Measurements from ENCODE around the gene POLH. TPM values are rescaled to one million over a fixed set of nuclear protein-coding genes. Genes with fewer than 3 reads are reported as not detected.

The POLH gene
- total RNA-seq, 1 donor from 2014 or later: 20.2 TPM

DNA sequence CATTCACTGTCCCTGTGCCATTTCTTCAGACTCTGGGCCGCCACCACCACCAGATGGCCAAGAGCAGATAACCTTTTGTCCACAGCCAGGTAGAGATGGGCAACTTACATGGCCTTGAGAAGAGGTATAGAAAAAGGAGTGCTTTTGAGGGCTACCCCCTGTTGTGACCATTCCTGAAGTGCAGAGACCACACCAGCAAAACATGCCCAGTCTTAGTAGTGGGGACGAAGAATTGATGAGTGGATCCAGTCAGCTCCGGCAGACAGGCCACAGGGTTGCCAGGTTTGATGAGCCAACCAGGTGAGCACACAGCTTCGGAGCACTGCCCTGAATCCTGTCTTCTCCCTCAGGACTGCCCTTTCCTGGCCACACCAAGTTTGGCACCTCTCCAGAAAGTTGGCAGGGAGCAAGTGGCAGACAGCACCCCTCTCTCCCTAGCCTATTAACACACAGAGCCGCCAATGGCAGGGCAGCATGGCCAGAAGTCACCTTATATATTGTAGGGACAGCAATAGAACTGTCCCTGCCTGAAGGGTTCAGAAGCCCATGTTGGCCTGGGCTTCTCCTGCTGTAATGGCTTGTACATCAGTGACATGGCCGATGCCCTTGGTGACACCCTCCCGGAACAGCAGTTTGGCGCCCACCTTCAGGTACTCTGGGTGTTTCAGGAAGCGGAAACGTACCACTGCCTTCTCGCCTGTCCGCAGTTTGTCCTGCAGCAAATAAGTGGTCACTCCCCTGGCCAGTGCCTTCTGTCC, 45.3 kb downstream of the POLH start:
- peaks cover 2% of the 10 kb centered on the region for H3K27me3 Mint-ChIP-seq (ENCODE audit: unreplicated experiment)
- H3K27ac Mint-ChIP-seq (ENCODE audit: unreplicated experiment): no peak overlapping the region
- TF ChIP-seq, protein P1, sequence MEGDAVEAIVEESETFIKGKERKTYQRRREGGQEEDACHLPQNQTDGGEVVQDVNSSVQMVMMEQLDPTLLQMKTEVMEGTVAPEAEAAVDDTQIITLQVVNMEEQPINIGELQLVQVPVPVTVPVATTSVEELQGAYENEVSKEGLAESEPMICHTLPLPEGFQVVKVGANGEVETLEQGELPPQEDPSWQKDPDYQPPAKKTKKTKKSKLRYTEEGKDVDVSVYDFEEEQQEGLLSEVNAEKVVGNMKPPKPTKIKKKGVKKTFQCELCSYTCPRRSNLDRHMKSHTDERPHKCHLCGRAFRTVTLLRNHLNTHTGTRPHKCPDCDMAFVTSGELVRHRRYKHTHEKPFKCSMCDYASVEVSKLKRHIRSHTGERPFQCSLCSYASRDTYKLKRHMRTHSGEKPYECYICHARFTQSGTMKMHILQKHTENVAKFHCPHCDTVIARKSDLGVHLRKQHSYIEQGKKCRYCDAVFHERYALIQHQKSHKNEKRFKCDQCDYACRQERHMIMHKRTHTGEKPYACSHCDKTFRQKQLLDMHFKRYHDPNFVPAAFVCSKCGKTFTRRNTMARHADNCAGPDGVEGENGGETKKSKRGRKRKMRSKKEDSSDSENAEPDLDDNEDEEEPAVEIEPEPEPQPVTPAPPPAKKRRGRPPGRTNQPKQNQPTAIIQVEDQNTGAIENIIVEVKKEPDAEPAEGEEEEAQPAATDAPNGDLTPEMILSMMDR (IDR thresholded peaks at IDR 0.05; ENCODE audit: partially characterized antibody, unreplicated experiment): no peak
- peaks cover 1% of the 10 kb centered on the region for H3K4me1 Mint-ChIP-seq (ENCODE audit: low read depth, unreplicated experiment)
- H3K36me3 Mint-ChIP-seq (ENCODE audit: unreplicated experiment): peaks cover 5% of the 10 kb centered on the region
- peaks cover 3% of the 10 kb centered on the region for H3K9me3 Mint-ChIP-seq (ENCODE audit: unreplicated experiment)
- no peak overlapping the region for H3K4me3 Mint-ChIP-seq (ENCODE audit: unreplicated experiment)
- DNase-seq: no peak

DNA sequence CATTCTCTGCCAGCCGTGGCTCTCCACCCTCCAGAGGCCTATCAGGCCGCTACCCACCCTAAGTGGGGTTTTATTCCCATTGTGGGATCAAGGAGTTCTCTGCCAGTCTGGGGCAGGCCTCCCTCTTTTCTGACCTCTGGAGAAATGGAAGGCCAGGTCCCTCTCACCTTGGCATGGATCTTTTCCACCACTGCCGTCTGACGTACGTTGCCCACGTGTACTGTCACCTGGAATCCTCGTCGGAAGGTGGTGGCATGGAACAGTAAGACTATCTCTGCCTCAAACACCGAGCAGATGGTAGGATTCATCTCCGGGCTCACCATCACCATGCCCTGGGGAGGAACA, 45.8 kb downstream of the POLH start:
- Mint-ChIP-seq H3K9me3 (ENCODE audit: unreplicated experiment) (peaks cover 3% of the 10 kb centered on the region), H3K36me3 (ENCODE audit: unreplicated experiment) (peaks cover 5% of the 10 kb centered on the region), H3K27ac (ENCODE audit: unreplicated experiment) (no peak overlapping the region), H3K4me1 (ENCODE audit: low read depth, unreplicated experiment) (peaks cover 2% of the 10 kb centered on the region), H3K27me3 (ENCODE audit: unreplicated experiment) (peaks cover 2% of the 10 kb centered on the region), H3K4me3 (ENCODE audit: unreplicated experiment) (no peak overlapping the region)
- TF ChIP-seq, protein P1 (IDR thresholded peaks at IDR 0.05; ENCODE audit: partially characterized antibody, unreplicated experiment): no peak
- no peak for DNase-seq

DNA sequence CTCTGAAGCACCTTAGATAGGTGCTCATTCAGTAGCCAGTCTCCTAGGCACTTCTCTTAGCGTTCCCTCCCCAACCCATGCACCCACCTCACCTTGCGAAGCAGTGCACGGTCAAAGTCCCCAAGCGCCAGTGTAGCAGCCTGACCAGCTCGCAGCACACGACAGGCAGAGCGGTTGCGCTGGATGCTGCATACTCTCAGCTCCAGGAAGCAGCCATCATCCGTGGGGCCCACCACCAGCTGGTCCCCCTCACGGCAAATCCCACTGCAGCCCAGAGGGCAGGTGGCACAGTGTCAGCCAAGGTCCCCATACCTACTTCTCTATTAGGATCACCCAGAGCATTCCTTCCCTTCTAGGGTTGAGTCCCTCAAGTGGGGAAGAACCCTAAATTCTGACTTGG, 46.6 kb downstream of the POLH start:
- peaks cover 5% of the 10 kb centered on the region for H3K36me3 Mint-ChIP-seq (ENCODE audit: unreplicated experiment)
- H3K4me1 Mint-ChIP-seq (ENCODE audit: low read depth, unreplicated experiment): peaks cover 6% of the 10 kb centered on the region
- H3K9me3 Mint-ChIP-seq (ENCODE audit: unreplicated experiment): peaks cover 3% of the 10 kb centered on the region
- DNase-seq: no peak
- no peak overlapping the region for H3K4me3 Mint-ChIP-seq (ENCODE audit: unreplicated experiment)
- TF ChIP-seq, protein P1 (IDR thresholded peaks at IDR 0.05; ENCODE audit: partially characterized antibody, unreplicated experiment): no peak
- peaks cover 2% of the 10 kb centered on the region for H3K27me3 Mint-ChIP-seq (ENCODE audit: unreplicated experiment)
- no peak overlapping the region for H3K27ac Mint-ChIP-seq (ENCODE audit: unreplicated experiment)

DNA sequence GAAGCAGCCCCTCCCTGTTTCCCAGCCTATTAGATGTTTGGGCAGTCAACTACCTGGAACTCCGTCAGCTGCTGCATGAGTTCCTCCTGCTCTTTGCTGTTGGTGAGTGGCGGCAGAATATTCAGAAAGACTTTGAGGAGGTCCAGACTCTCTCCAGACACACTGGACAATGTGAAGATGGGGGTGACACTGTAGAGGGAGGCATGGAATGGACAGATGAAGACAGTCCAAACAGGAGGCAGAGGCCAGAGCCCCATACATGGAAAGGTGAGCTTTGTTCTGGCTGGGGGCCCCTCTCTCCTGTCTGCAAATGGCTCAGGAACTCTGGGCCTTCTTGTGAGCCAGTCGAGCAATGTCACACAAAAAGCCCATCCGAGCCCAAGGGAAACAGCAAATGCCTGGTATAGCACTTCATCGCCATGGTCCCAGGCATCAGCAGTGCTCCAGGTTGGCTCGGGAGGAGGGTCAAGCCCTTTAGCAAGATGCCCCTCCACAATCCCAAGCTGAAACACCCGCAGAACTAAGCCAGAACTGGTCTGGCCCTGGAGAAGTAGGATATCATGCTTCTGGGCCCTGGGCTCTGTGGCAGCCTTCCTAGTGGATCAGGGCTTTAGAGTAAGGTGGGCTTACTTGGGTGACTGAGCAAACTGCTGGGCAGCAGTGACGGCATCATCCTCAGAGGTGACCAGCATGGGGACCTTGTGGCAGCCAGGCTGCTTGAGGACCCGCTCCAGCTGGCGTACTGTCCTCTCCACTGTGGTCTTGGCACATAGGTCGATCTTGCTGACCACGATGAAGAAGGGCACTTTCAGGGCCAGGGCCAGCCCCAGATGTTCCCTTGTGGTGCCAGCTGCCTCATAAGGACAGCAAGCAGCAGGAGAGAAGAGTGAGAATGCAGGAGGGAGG, 48.1 kb downstream of the POLH start:
- DNase-seq: no peak
- Mint-ChIP-seq H3K27me3 (ENCODE audit: unreplicated experiment) (peaks cover 2% of the 10 kb centered on the region), H3K4me3 (ENCODE audit: unreplicated experiment) (no peak overlapping the region), H3K27ac (ENCODE audit: unreplicated experiment) (no peak overlapping the region), H3K9me3 (ENCODE audit: unreplicated experiment) (peaks cover 3% of the 10 kb centered on the region), H3K4me1 (ENCODE audit: low read depth, unreplicated experiment) (peaks cover 11% of the 10 kb centered on the region), H3K36me3 (ENCODE audit: unreplicated experiment) (peaks cover 5% of the 10 kb centered on the region)
- TF ChIP-seq, protein P1 (IDR thresholded peaks at IDR 0.05; ENCODE audit: partially characterized antibody, unreplicated experiment): no peak
